Caco-2 (cell line): Measurements from ENCODE around the gene CCDC91. TPM values are rescaled to one million over a fixed set of nuclear protein-coding genes. Genes with fewer than 3 reads are reported as not detected.

ENCODE experiments used
- BruUV-seq: library from RNA; stranded (reverse); fragments of 400-500 nt; replicated peaks from 2 replicates; lab custom pipeline; 2021; lab: Mats Ljungman, UMichigan
- CTCF ChIA-PET: fragments of 300-600 bp; sonication (Branson Sonifier 250); formaldehyde crosslinking; loops from one replicate; lab custom pipeline; 2022; ENCODE audit warnings: antibody characterized with exemption; lab: Charles Lee
- POLR2A ChIA-PET: fragments of 300-600 bp; sonication (Branson Sonifier 250); formaldehyde crosslinking; loops from one replicate; lab custom pipeline; 2022; ENCODE audit warnings: antibody characterized with exemption; lab: Charles Lee
- DNase-seq, 2 experiments: peaks; one replicate each; pipeline versions ENCODE4 v3.0.0 to v3.0.0-alpha.2; 2020 to 2022
- H3K27me3 ChIP-seq: replicated peaks from 2 replicates; pipeline ENCODE4 v1.6.0; 2011; ENCODE audit warnings: low read length; ENCODE audit not compliant: control insufficient read depth, insufficient read depth
- H3K36me3 ChIP-seq: 2 replicates; pipeline ENCODE4 v1.5.1; 2011; ENCODE audit warnings: low read length; ENCODE audit not compliant: control insufficient read depth, insufficient read depth
- H3K4me1 ChIP-seq: fragments of 250-450 bp; sonication (Bioruptor Pico); 2 replicates; pipeline ENCODE4 v1.5.1; 2020; ENCODE audit warnings: mild to moderate bottlenecking
- H3K4me3 ChIP-seq: 2 replicates; pipeline ENCODE4 v1.5.1; 2011; ENCODE audit warnings: low read depth, mild to moderate bottlenecking, control low read depth, low read length
- H3K9me3 ChIP-seq: fragments of 250-450 bp; sonication (Bioruptor Pico); 2 replicates; pipeline ENCODE4 v1.5.1; 2020; ENCODE audit warnings: mild to moderate bottlenecking, moderate library complexity
- H3K27ac Mint-ChIP-seq: one replicate; pipeline ENCODE4 v1.8.0; 2022; ENCODE audit warnings: mixed read lengths; ENCODE audit not compliant: unreplicated experiment
- H3K27me3 Mint-ChIP-seq: one replicate; pipeline ENCODE4 v1.8.0; 2022; ENCODE audit warnings: mixed read lengths; ENCODE audit not compliant: insufficient read depth, unreplicated experiment
- H3K36me3 Mint-ChIP-seq: one replicate; pipeline ENCODE4 v1.8.0; 2022; ENCODE audit warnings: mild to moderate bottlenecking, mixed read lengths; ENCODE audit not compliant: insufficient read depth, unreplicated experiment
- H3K4me1 Mint-ChIP-seq: one replicate; pipeline ENCODE4 v1.8.0; 2022; ENCODE audit warnings: low read depth, mixed read lengths; ENCODE audit not compliant: unreplicated experiment
- H3K4me3 Mint-ChIP-seq: one replicate; pipeline ENCODE4 v1.8.0; 2022; ENCODE audit warnings: mild to moderate bottlenecking, moderate library complexity, mixed read lengths; ENCODE audit not compliant: unreplicated experiment
- H3K9me3 Mint-ChIP-seq: one replicate; pipeline ENCODE4 v1.8.0; 2022; ENCODE audit warnings: mixed read lengths; ENCODE audit not compliant: unreplicated experiment
- CTCF ChIP-seq, 2 experiments: fragments of 200-600 bp in 1 of 2; IDR thresholded peaks; 1 replicate in 1 of 2; 2 replicates in 1 of 2; pipeline versions ENCODE4 v1.5.1 to v1.8.0; 2011 to 2022; ENCODE audit warnings: antibody characterized with exemption in 1 of 2, control low read depth in 1 of 2, inconsistent platforms in 1 of 2, low read depth in 1 of 2, low read length in 1 of 2, mild to moderate bottlenecking in 1 of 2, moderate library complexity in 1 of 2; ENCODE audit not compliant: insufficient read depth in 1 of 2, severe bottlenecking in 1 of 2, unreplicated experiment in 1 of 2
- intact Hi-C: fragments of 100-400 bp; cut with micrococcal nuclease; formaldehyde crosslinking; loops from one replicate; pipeline ENCODE4 v1.10.0; 2022; ENCODE audit not compliant: unreplicated experiment
- total RNA-seq: library from RNA; stranded (reverse); gene quantifications from 2 replicates; pipeline ENCODE4 v1.2.3, GENCODE V29; 2022

CCDC91 gene
- total RNA-seq, 1 experiment from 2014 or later: 21.6 TPM

- Mint-ChIP-seq H3K4me3 (no peak overlapping the region), H3K36me3 (no peaks in the 10 kb centered on the region), H3K27ac (no peak overlapping the region), H3K4me1 (no peaks in the 10 kb centered on the region), H3K27me3 (no peaks in the 10 kb centered on the region), H3K9me3 (peaks cover 23% of the 10 kb centered on the region)
- DNase-seq: no peak
- BruUV-seq: no TSS peak
- no peak for TF ChIP-seq CTCF (IDR thresholded peaks at IDR 0.05; ENCODE audit: insufficient read depth in 1 of 2, low read depth in 1 of 2, low read length in 1 of 2, severe bottlenecking in 1 of 2, unreplicated experiment in 1 of 2)
- Histone ChIP-seq H3K4me3 (no peak overlapping the region), H3K4me1 (no peaks in the 10 kb centered on the region), H3K27me3 (no peaks in the 10 kb centered on the region), H3K36me3 (no peaks in the 10 kb centered on the region), H3K9me3 (no peaks in the 10 kb centered on the region)
- intact Hi-C loops: no loop called here
- CTCF ChIA-PET: no interaction called here
- POLR2A ChIA-PET: no interaction called here
Measured at GRCh38 chr12:28292699-28293098, 102.4 kb downstream of the CCDC91 start.

DNA sequence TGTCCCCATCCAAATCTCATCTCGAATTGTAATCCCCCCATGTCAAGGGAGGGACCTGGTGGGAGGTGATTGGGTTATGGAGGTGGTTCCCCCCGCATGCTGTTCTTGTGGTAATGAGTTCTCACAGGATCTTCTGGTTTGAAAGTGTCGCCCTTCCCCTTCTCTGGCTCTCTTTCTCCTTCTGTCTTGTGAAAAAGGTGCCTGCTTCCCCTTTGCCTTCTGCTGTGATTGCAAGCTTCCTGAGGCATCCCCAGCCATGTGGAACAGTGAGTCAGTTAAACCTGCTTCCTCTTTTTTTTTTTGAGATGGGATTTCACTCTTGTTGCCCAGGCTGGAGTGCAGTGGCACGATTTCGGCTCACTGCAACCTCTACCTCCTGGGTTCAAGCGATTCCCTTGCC lies 104.0 kb downstream of the CCDC91 start:
- Histone ChIP-seq H3K36me3 (no peaks in the 10 kb centered on the region), H3K4me1 (no peaks in the 10 kb centered on the region), H3K9me3 (no peaks in the 10 kb centered on the region), H3K27me3 (no peaks in the 10 kb centered on the region), H3K4me3 (no peak overlapping the region)
- POLR2A ChIA-PET: no interaction called here
- intact Hi-C loops: no loop called here
- peaks cover 4% of the 10 kb centered on the region for H3K4me1 Mint-ChIP-seq
- no peak for TF ChIP-seq CTCF (IDR thresholded peaks at IDR 0.05; ENCODE audit: insufficient read depth in 1 of 2, low read depth in 1 of 2, low read length in 1 of 2, severe bottlenecking in 1 of 2, unreplicated experiment in 1 of 2)
- no peaks in the 10 kb centered on the region for H3K27me3 Mint-ChIP-seq
- peaks cover 13% of the 10 kb centered on the region for H3K9me3 Mint-ChIP-seq
- no TSS peak for BruUV-seq
- H3K27ac Mint-ChIP-seq: no peak overlapping the region
- H3K4me3 Mint-ChIP-seq: no peak overlapping the region
- CTCF ChIA-PET: no interaction called here
- no peak for DNase-seq
- no peaks in the 10 kb centered on the region for H3K36me3 Mint-ChIP-seq

GRCh38 chr12:28296287-28296686 lies 106.0 kb downstream of the CCDC91 start:
- Mint-ChIP-seq H3K27ac (no peak overlapping the region), H3K4me3 (no peak overlapping the region), H3K36me3 (no peaks in the 10 kb centered on the region), H3K4me1 (peaks cover 10% of the 10 kb centered on the region), H3K9me3 (no peaks in the 10 kb centered on the region), H3K27me3 (no peaks in the 10 kb centered on the region)
- no peak for DNase-seq
- POLR2A ChIA-PET: no interaction called here
- Histone ChIP-seq H3K36me3 (no peaks in the 10 kb centered on the region), H3K27me3 (no peaks in the 10 kb centered on the region), H3K4me1 (no peaks in the 10 kb centered on the region), H3K9me3 (no peaks in the 10 kb centered on the region), H3K4me3 (no peak overlapping the region)
- no peak for TF ChIP-seq CTCF (IDR thresholded peaks at IDR 0.05; ENCODE audit: insufficient read depth in 1 of 2, low read depth in 1 of 2, low read length in 1 of 2, severe bottlenecking in 1 of 2, unreplicated experiment in 1 of 2)
- CTCF ChIA-PET: no interaction called here
- no TSS peak for BruUV-seq
- intact Hi-C loops: no loop called here
